Fibroblast of peridontal ligament (primary cell): ENCODE results near the gene HOXC9.

Experiments used
- DNase-seq: peaks from one replicate; pipeline ENCODE4 v3.0.0-alpha.2; 2010; ENCODE audit errors: extremely low read depth

The HOXC9 gene

DNA sequence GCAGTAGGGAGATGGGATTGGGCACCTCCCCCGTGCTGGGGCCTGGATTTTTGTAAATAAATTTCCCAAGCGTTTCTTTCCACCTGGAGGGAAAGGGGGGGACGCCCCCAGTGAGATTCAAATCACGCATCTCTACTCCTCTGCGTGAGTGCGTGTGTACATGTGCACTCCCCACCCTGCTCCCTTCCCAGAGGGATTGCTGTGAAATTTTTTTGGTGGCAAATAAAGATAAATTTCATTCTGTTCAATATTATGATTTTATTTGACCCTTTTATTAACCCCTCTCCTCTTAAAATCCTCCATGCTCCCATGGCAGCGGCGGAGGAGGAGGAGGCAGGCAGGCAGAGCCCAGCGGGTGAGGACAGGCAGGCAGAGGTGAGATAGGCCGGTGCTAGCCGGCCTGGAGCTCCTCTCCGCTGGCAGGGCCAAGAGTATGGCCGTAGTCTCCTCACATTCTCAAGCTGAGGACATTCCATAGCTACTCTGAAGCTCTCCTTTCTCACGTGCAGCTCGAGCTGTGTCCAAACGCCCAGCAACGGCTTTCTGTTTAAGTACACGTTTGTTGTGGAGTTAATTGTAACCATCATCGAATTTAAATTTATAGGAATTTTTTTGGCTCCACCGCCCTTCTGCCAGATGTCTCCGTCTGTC is 23.7 kb upstream of the HOXC9 start:
- DNase-seq: no peak

DNA sequence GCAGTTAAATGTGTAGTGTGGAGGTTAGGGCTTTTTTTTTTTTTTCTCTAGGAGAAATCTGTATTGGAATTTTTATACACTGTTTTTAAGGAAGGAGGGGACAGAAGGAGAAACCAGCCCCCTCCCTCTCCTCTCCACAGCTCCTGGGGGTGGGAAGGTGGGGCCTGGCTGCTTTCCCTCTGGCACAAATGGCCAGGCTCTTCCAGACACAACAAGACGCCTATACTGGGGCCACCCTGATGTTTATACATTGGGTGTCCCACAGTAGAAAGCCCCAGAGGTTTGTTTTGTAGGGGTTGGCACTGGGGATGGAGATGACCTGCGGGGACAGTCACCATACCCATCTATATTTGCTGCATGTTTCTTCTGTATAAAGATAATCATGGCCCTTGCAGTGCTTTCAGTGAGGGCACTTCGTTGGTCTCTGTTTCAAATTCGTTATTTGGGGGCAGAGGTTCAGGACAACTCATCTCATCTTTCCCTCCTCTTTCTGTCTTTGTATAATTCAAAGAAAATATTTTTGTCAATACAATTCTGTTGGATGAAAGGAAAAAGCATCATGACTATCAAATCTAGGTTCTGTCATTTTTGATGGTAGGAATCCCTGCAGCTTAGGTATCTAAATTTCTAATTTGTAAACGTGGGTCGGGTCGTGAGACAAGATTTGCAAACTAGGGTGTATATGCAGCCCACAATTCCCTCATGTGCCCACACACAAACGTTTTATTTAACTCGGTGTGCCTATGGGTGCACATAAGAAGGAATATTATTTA is 23.0 kb upstream of the HOXC9 start:
- no peak for DNase-seq

DNA sequence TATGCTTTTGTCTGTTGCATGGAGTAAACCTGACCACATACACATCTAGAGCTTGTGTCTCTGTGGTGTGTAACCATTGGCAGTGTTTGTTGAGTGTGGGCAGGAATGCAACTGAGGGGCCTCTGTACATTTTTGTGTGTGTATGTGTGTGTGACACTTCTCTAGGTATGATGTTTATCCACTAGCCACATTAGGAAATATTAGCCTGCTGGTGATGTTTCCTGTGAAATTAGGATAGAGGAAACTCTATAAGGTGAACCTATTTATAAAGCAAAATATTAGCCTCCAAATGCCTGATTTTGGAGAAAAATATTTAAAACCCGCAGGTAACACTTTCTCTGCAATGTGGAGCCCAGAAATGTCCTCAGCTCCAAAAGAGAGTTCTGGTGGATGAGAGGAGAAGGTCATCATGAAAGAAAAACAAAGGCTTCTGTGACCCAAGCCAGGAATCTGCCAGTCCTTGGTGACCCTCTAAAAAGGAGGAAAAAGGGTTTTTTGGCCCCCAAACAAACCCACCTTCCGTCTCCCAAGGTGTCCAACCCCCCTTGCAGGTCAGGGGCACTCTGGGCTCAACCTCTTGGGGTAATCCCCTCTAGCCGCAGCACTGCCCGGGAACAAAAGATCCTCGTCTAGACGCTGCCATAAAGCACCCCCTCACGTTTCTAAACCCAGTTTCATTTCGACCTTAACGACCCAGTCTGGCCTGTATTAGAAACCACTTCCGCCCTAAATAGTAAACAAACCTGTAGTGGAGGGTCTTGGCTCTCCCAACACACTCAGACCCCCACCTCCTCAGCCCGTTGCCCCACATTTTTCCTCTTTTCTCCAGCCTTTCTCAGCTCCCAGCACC is 22.1 kb upstream of the HOXC9 start:
- DNase-seq: no peak

DNA sequence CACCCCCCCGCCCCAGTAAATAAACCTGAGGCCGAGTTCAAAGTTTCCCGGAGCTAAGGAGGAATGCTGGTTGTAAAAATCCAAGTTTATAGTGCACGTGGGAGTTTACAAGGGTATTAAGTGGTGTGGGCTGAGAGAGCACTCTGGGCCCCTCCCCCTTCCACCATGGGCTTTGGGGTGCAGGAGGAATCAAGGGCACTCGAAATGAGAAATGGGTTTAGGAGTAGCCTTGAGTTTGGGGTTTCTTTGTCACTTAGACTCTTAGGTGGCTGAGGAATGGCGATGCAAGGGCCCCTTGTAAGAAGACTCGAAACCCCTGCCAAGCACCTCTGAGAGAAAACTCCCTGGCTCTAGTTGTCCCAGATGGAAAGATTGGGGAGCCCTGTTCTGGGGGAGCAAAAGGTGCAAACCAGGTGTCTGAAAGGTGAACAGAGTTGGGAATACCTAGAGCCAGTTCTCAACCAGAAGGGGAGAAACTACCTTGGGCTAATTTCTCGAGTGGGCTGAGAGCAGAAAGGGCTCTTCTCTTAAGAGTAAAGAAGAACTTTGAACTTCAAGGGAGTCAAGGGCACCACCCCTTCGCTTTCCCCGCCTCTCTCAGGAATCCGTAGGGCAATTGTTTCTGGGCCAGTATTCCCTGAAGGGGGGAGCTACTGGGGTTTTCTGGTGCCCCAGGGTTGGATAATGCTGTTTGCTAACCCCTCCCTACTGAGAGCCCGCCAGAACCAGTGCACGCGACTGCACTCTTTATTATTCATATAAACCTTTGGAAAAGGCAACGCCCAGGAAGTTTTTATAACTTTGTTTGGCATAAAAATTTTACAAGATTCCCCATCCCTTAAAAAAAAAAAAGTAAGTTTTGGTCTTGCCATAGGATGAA is 21.2 kb upstream of the HOXC9 start:
- DNase-seq: no peak

DNA sequence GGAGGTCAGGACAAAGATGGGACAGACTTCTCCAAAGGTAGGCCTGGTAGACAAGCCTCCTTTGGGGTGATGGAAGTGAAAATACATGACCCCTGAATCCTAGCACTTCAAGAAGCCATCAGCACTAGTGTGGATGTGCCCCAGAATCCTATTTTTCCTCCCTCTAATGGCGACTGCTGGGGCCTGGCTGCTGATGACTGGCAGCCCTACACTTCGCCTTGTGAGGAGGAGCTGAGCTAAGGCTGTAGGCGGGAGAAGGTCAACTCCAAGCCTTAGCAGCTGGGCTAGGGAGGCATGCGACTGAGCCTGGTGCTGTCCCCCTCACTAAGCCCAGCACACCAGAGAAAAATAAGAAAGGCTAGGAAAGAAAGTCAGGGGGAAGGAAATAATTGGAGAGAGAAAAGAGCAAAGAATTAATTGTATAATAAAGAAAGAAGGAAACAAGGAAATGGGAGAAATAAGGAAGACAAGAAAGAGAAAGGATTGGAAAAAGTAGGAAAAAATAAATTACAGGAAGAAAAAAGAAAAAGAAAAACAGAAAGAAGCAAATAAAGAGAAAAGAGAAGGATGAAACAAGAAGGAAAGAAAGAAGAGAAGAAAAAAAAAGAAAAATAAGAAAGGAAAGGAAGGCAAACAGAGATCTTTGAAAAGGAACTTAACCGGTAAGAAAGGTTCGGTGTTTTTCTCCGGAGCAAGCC is 19.7 kb upstream of the HOXC9 start:
- DNase-seq: no peak

DNA sequence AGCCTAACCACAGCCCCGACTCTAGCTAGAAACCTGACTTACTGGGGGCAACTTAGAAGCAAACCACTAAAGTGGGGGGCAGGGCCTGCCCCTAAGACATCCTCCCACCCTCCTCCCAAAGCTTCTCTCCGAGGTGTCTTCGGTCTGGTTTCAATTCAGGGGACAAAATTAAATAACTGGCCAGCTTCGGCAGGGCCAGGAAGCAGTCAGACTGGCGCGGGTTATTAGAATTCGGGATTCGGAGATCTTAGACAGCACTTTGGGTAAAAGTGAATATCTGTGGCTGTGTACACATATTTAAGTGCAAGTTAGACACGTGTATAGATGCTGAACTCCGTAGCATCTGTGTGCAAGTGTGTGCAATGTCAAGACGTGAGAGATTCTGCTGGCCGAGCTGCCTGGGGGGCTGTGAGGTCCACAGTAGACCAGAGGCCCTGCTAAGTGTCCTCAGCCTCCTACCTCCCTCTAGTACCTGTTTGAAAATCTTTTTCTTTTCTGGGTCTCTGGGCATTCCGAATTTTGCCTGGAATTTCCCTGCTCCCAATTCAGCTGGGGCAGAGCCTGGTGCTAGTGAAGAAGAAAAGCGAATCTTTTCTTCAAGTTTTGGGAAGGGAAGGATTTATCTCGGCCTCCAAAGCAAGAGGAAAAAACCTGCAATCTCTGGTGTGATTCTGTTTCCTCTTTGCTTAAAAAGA is 19.0 kb upstream of the HOXC9 start:
- no peak for DNase-seq

DNA sequence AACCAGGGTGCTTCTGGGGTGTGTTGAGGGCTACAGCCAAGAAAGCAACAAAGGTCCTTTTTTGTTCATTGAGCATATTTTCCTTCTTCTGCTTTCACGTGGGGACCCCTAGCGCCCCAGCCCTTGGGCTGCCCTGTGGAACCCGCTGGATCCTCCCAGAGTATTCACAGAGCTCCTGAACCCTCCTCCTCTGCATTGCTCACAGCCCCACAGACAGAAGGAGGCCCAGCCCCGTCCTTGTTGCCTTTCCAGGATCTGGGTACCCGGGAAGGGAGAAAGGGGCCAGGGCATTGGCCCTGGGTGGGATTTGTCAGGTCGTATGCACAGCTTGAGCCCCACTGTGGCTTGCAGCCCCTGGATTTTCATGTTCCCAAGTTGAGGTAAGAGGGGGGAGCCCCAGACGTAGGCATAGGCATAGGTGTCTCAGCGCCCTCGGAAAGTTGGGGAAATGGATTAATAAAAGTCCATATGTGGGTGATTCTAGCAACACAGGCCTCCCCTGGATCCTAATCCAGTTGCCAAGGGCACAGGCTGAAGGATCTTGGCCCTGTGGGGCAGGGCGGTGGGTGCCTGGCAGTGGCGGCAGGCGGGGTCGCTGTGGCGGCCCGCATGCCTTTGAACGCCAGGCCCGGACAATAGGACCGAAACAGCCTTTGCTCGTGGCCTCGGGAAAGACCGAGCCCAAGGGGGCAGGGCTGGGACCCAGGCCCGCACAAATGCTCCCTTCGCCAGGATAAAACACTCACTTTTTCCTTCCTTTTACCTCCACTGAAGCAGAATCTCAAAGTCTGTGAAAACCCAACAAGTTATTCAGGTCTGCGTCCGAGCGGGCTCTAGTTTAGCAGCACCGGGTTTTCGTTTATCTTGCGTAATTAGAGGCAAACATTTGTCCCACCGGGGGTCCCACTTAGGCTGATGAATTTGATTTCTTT is 18.1 kb upstream of the HOXC9 start:
- no peak for DNase-seq

DNA sequence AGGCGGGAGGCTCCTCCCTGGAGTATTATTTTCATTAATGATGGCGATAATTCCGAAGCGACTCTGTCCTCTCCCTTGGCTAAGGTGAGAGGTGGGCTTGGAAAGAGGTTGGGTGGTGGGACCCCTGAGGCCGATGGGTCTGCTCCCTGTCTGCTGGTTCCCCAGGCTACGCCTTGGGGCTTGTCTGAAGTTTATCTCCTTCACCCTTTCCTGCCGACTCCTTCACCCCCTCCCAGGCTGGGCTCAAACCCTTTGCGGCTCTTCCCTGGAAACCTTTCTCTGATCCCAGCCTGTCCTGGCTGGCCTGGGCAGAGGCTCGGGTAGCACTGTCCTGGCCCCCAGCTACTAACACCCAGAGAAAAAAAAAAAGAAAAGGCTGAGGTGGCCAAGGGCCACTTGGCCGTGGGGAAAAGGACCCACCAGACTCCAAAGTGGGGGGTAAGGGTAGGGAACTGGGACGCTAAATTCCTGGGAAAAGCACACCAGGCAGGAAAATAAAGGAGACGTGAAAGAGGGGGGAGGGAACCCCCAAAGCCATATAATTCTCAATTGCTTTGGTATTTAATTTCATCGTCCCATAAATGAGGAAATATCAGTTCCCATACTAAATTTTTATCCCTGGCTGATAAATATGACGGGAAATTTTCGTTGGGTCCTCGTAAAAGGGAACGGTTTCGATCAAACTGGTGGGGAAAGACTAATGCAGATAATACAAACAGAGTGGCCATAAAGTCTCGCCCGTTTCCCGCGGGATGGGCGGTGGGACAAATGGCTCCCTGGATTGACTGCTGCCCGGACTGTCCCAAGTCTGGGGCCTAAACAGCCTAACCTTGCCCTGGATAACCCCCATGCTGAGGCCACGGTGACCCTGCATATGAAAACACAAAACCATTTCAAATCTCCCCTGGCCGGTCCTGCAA is 17.1 kb upstream of the HOXC9 start:
- no peak for DNase-seq

DNA sequence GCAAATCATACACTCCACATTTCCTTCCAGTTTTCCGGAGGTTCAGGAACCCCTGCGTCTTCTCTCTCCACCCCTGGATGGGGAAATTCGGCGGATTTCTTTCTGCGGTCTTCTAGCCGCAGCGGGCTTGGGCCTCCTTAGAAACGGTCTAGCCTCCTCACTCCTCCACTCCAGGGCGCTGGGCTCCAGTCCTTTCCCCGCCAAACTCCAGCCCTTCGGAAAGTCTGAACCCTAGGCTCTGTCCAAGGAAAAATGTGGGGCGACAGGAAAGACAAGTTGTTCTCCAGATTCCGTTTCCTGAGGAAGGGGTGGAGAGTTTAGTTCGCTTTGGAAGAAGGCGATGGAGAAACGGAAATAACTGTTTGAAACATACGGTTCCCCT is 16.4 kb upstream of the HOXC9 start:
- DNase-seq: no peak

DNA sequence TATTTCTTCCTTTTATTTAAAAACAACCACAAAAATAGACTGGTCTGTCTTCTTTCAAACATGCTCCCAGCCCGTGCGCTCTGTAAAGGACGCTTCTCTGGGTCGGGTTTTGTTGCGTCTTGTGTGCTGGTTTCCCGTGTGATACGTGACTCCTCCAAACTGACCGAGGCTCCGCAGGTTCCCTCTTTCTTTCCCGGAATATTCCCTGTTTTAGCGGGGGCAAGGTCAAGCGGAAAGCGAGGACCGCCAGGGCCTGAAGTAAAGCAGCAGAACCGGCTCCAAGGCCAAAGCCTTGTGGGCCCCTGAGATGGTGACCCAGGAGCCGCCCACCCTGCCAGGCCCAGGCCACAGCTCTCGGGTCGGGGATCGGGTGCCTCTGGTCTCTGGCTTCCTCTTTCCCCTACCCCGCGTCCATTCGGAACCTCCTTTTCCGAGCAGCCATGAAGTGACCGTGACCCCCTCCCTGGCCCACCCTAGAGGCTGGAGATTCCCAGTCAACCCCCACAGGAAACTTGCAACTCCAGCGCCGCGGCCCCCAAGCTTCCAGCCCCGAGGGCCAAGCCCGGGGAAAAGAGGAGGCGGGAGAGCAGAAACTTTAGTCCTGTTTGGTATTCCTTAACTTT is 15.9 kb upstream of the HOXC9 start:
- no peak for DNase-seq

DNA sequence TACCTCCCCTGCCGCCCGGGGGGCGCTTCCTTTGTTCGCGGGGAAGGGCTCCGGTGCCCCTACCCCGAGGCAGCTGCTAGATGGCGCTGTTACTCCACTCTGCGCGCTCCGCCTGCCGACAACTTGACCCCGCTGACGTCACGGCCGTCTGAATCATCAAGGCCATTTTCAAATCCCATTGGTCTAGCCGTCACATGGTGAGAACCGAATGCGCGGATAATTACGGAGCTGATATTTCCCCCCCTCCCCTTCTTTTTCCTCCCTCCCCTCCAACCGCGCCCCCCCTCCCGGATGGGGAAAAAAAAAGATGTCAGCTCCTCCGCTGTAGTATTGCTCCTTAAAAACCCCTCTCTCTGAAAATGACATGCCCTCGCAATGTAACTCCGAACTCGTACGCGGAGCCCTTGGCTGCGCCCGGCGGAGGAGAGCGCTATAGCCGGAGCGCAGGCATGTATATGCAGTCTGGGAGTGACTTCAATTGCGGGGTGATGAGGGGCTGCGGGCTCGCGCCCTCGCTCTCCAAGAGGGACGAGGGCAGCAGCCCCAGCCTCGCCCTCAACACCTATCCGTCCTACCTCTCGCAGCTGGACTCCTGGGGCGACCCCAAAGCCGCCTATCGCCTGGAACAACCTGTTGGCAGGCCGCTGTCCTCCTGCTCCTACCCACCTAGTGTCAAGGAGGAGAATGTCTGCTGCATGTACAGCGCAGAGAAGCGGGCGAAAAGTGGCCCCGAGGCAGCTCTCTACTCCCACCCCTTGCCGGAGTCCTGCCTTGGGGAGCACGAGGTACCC is 14.9 kb upstream of the HOXC9 start, which contains the start of gene HOXC10:
TSS of gene HOXC10 (plus strand) at position 246 of the 791 bp plus-strand sequence. CDS start at position 360, 114 bp downstream.
- DNase-seq: peak; percentile 27

DNA sequence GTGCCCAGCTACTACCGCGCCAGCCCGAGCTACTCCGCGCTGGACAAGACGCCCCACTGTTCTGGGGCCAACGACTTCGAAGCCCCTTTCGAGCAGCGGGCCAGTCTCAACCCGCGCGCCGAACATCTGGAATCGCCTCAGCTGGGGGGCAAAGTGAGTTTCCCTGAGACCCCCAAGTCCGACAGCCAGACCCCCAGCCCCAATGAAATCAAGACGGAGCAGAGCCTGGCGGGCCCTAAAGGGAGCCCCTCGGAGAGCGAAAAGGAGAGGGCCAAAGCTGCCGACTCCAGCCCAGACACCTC is 14.3 kb upstream of the HOXC9 start:
- no peak for DNase-seq

DNA sequence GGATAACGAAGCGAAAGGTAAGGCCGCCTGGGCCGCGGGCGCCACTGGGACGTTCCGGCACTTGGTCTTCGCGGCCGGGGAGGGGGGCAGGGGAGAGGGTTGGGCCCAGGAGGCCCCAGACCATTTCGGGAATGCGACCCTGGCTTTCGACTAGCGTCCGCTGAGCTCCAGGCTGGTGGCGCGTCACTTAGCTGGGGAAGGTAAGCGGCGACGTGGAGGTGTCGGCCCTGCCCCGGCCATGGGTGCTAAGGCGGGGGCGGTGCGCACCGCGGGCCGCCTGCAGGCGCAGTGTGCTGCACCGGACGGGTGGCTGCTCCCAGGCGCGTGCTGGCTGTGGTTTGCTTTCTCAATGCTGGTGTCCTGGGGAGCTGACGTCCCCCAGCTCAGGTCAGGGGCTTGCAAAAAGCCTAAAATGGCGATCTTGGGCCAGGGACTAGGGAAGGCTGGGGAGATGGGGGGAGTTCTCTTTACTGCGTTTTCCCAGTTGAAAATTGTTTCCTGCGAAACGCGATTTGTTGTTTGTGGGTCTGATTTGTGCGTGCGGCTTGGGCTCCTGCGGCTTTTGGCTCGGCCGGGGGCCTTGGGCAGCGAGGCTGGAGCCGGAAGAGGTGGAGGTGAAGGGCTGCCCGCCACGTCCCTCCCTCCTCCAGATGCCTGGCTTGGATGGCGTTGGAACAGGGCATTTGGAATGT is 13.8 kb upstream of the HOXC9 start:
- no peak for DNase-seq

DNA sequence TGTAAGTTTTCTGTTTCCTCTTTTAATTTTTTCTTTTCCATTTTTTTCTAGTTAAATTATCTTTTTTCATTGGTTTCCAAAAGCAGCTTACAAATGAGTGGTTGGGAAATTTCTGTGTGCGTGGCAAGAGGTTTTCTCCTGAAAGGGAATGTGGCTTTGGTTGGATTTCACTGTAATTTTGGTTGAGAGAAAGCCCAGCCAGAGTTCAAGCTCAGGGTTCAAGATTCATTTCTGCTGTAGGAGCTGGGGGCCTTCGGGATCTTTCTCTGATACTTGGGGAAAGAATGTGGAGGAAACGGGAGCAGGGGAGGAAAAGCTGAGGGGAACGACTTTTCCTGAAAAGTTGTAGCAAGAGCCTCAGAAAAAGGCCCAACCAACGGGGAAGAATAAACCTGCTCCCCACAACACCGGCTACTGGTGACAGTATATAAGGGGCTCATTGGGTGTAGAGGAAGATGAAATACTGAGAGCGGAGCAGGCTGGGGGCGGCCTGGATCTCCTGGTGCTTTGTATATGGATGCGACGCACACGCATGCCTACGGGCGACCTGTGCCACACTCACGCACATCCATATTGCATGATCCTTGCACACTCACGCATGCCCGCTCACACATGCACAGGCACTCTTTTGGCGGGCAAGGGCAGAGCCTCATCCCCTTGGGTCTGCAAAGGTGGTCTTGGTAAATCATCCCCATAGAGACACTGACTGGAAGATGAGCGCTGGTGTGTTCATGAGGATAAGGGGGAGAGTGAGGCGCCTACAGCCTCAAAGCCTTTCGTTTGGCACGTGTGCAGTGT is 13.1 kb upstream of the HOXC9 start:
- DNase-seq: no peak

DNA sequence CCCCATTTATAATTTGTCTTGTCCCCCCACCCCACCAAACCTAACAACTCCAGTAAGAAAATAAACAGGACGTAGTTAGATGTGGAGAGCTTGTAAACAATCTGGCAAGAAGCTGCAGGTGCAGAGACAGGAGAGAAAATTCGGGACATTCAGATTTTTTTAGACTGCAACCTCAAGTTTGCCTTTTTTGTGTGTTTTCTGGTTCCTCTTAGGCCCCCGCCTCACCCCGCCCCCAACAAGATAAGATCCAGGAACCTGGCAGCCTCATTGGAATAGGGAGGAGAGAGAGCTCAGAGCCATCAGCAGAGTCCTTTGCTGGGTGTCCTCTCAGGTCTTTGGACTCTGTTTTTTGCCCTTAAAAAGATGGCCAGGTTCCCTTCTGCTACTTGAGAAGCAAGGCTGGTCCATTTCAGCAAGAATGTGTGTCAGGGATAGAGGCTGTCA is 12.2 kb upstream of the HOXC9 start:
- DNase-seq: no peak
